ENCODE data around the gene SLIT1.

DNA sequence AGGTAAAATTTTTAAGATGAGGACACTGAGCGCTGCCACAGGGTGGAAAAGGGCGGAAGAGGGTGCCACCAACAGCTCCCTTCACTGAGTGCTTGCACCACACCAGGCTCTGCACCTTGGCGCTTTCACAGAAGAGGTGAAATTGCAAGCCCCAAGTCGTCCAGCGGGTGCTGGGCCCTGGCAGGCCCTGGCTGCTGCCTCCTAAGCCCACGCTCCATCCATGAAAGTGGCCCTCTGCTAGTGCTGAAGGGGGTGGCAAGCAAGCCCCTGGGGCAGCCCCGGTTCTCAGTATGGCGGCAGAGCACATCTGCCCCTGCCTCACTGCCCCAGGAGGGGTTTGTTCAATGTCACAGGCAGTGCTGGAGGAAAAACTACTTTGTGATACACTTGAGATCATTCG, 95.1 kb downstream of the SLIT1 start:
- no peak for TF ChIP-seq GABPA (IDR thresholded peaks at IDR 0.05; ENCODE audit: borderline replicate concordance, insufficient read depth, low read length)
- TF ChIP-seq, protein P1, sequence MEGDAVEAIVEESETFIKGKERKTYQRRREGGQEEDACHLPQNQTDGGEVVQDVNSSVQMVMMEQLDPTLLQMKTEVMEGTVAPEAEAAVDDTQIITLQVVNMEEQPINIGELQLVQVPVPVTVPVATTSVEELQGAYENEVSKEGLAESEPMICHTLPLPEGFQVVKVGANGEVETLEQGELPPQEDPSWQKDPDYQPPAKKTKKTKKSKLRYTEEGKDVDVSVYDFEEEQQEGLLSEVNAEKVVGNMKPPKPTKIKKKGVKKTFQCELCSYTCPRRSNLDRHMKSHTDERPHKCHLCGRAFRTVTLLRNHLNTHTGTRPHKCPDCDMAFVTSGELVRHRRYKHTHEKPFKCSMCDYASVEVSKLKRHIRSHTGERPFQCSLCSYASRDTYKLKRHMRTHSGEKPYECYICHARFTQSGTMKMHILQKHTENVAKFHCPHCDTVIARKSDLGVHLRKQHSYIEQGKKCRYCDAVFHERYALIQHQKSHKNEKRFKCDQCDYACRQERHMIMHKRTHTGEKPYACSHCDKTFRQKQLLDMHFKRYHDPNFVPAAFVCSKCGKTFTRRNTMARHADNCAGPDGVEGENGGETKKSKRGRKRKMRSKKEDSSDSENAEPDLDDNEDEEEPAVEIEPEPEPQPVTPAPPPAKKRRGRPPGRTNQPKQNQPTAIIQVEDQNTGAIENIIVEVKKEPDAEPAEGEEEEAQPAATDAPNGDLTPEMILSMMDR (IDR thresholded peaks at IDR 0.05; ENCODE audit: control extremely low read depth in 1 of 3, insufficient read depth in 1 of 3, low read depth in 1 of 3, low read length in 3 of 3) = no peak
- no peak for TF ChIP-seq EZH2 (IDR thresholded peaks at IDR 0.05; ENCODE audit: low read depth, low read length, severe bottlenecking)
- TF ChIP-seq EP300 (IDR thresholded peaks at IDR 0.05; ENCODE audit: borderline replicate concordance in 1 of 2, low read depth in 2 of 2, low read length in 2 of 2) = no peak
- TF ChIP-seq POU5F1 (IDR thresholded peaks at IDR 0.05; ENCODE audit: low read depth, low read length) = no peak
- no peak for TF ChIP-seq RFX5 (IDR thresholded peaks at IDR 0.05; ENCODE audit: borderline replicate concordance, low read depth, low read length)

All from H1 (cell line).